NCI-H2196 treated with DMSO at 0.1 percent for 48 hours (cell line): Measurements from ENCODE around the gene CSTPP1.
A peak's percentile ranks its signal among the peaks of the same experiment; 100 is the strongest.
"Not testable (repeated sequence)": the region's sequence is repeated elsewhere in the genome, so short reads cannot be mapped to it uniquely, and the experiment has no call there.

Experiments used
- DNase-seq: peaks from one replicate; lab custom pipeline; 2025; ENCODE audit not compliant: unreplicated experiment; lab: John Stamatoyannopoulos, UW

CSTPP1 gene

GRCh38 chr11:46984987-46985386 is 48.4 kb downstream of the CSTPP1 start:
- no peak for DNase-seq

DNA sequence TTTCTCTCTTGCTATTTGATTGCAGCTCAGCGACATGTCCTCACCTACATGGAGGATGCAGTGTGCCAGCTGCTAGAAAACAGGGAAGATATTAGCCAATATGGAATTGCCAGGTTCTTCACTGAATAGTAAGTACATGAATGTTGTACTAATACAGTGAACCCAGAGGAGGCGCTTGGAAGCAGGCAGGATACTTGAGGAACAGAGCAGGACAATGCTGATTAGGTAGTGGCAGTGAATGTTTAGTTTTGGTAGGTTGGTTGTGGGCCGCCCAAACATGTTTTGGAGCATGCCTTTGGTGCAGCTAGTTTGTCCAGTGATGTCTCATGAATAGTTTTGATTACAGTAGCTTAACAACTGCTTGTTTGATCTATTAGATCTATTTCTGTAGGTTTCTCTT is 50.6 kb downstream of the CSTPP1 start:
- DNase-seq, result no peak

- DNase-seq, result not testable (repeated sequence)
These were observed 53.4 kb downstream of the CSTPP1 start for GRCh38 chr11:46989810-46990487.

DNA sequence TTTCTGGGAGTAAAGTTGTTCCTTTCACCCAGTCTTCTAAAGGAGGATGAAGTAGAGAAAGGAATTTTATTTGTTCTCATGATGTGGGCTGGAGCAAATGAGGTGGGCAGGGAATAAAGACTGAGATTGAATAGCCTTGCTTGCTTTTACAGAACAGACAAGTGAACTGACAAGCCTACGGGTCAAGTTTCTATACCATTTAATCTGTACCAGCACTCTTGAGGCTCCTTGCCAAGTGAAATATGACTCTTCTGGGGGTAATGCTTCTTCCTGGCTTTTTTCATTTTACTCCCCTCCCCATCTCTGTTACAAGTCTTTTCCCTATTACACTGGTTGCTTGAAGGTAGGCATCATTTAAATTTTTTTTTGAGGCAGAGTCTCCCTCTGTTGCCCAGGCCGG is 54.8 kb downstream of the CSTPP1 start:
- no peak for DNase-seq

DNA sequence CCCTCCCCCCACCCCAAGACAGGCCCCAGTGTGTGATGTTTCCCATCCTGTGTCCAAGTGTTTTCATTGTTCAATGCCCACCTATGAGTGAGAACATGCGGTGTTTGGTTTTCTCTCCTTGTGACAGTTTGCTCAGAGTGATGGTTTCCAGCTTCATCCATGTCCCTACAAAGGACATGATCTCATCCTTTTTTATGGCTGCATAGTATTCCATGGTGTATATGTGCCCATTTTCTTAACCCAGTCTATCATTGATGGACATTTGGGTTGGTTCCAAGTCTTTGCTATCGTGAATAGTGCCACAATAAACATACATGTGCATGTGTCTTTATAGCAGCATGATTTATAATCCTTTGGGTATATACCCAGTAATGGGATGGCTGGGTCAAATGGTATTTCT is 55.8 kb downstream of the CSTPP1 start:
- DNase-seq, result not testable (repeated sequence)

- DNase-seq, result not testable (repeated sequence)
These were observed 61.2 kb downstream of the CSTPP1 start for GRCh38 chr11:46997796-46998195.

DNA sequence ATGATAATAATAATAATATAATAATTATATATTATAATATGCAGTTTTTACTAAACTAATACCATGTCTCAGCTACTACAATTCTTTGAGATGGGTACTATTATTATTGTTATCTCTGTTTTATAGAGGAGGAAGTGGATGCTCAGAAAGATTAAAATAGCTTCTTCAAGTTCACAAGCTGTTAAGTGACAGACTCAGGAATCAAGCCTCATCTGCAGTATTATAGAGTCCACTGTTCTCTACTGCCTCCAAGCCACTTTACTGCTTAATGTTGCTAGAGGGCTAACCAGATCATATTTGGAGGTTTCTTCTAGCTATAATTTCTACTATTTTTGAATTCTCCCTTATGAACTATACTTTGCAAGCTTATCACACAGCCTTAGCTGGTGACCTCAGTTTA is 62.7 kb downstream of the CSTPP1 start:
- DNase-seq, result no peak

GRCh38 chr11:47000033-47000432 is 63.5 kb downstream of the CSTPP1 start:
- DNase-seq, result no peak

DNA sequence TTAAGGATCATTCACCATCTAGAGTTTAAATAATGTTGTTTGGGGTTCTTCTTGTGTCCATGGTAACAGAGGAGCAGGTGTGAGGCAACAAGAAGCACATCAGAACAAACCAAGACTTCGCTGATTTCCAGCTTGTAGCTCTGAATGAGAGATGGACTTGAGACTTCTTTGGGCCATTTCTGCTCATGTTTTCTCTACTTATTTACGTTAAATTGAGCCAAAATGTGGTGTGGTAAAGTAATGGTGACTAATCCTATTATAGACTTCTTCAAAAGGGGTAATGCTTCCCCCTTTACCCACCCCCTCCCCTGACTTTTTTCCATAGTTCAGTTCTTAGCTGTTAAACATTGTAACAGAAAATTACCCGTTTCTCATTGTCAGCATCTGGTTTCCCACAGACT is 65.2 kb downstream of the CSTPP1 start:
- no peak for DNase-seq

DNA sequence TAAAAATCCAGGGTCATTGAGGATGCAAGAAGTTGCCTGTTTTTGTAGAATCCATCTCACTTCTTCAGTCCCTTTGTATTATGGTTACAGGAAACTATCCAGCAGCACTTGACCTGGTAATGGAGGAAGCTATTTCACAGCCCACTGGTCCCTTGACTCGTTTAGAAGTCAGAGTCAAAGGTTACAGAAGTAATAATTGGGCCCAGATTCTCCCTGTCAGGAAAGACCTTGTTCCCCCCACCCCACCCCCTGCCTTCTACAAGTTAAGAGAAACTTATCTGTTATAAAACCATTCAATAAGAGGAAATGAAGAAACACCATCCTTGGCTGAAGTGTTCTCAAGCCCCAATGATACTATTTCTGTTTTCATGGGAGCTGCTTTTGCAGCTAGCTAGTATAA is 65.8 kb downstream of the CSTPP1 start:
- DNase-seq, result no peak

GRCh38 chr11:47003180-47003877 is 66.8 kb downstream of the CSTPP1 start:
- no peak for DNase-seq

- DNase-seq, result peak; percentile 85
These were observed 68.1 kb downstream of the CSTPP1 start for GRCh38 chr11:47004595-47005033.

GRCh38 chr11:47005441-47005840 is 68.9 kb downstream of the CSTPP1 start:
- DNase-seq, result no peak

- DNase-seq, result no peak
These were observed 71.0 kb downstream of the CSTPP1 start for GRCh38 chr11:47007579-47007978.

DNA sequence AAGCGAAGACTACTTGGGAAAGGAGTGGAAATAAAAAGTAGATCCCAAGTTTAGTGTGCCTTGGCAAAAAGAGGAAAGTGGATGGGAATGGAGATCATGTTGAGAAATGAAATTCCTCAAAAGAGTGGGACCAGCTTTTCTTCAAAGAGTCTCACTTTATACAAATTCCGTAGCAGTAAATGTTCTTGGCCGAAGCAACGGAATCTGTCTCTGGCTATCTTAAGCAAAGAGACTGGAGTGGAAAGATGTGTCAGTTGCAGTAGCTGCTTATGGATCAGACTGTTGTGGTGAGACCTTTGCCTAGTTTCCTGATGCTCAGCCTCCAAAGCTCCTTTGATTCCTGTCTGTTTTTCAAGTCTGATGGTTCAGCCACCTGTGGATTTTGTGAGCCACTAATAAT is 73.6 kb downstream of the CSTPP1 start:
- no peak for DNase-seq

DNA sequence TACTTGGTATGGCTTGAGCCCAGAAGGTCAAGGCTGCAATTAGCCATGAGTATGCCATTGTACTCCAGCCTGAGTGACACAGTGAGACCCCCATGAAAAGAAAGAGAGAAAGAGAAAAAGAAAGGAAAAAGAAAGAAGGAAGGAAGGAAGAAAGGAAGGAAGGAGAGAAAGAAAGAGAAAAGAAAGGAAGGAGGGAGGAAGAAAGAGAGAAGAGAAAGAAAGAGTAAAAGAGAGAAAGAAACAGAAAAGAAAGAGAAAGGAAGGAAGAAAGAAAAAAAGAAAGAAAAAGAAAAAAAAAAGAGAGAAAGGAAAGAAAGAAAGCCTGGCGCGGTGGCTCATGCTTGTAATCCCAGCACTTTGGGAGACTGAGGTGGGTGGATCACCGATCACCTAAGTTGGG is 77.5 kb downstream of the CSTPP1 start:
- DNase-seq, result no peak

GRCh38 chr11:47018637-47019036 is 82.1 kb downstream of the CSTPP1 start:
- no peak for DNase-seq

- DNase-seq, result no peak
These were observed 84.4 kb downstream of the CSTPP1 start for GRCh38 chr11:47020793-47021526.

DNA sequence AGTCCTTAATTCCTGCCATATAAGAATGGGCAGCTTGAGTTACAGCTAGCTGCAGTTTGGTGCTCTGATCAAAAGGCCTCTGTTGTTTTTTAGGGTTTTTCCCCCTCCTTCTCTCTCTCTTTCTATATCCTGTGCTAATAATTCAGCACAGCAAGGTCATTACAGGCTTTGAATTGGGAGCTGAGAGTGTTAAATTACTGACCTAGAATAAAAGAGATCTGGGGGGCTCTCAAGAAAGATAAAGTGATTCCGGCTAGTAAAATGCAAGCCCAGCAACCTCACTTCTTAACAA is 84.9 kb downstream of the CSTPP1 start:
- no peak for DNase-seq

- no peak for DNase-seq
These were observed 85.4 kb downstream of the CSTPP1 start for GRCh38 chr11:47021965-47022364.

- no peak for DNase-seq
These were observed 91.9 kb downstream of the CSTPP1 start for GRCh38 chr11:47028195-47029093.
